ENCODE data around the gene BMAL1.
"Not testable (repeated sequence)": the region's sequence is repeated elsewhere in the genome, so short reads cannot be mapped to it uniquely, and the experiment has no call there.

The BMAL1 gene

GRCh38 chr11:13382751-13383150 lies 105.2 kb downstream of the BMAL1 start:
- no peak for DNase-seq (ENCODE audit: low spot score)

GRCh38 chr11:13384908-13385640 lies 107.5 kb downstream of the BMAL1 start:
- peak; percentile 20 for DNase-seq (ENCODE audit: low spot score)

- no peak for DNase-seq (ENCODE audit: low spot score)
These were observed 109.0 kb downstream of the BMAL1 start for GRCh38 chr11:13386567-13386966.

- no peak for DNase-seq (ENCODE audit: low spot score)
These were observed 111.2 kb downstream of the BMAL1 start for GRCh38 chr11:13388741-13389140.

- DNase-seq (ENCODE audit: low spot score), result no peak
These were observed 113.6 kb downstream of the BMAL1 start for GRCh38 chr11:13391217-13391616.

- DNase-seq (ENCODE audit: low spot score), result not testable (repeated sequence)
These were observed 120.7 kb downstream of the BMAL1 start for GRCh38 chr11:13398335-13398734.

GRCh38 chr11:13405220-13405619 lies 127.6 kb downstream of the BMAL1 start:
- DNase-seq (ENCODE audit: low spot score), result no peak

- DNase-seq (ENCODE audit: low spot score), result no peak
These were observed 137.6 kb downstream of the BMAL1 start for GRCh38 chr11:13415201-13415600.

GRCh38 chr11:13421561-13421960 lies 144.0 kb downstream of the BMAL1 start:
- DNase-seq (ENCODE audit: low spot score), result no peak

GRCh38 chr11:13423372-13423771 lies 145.8 kb downstream of the BMAL1 start:
- no peak for DNase-seq (ENCODE audit: low spot score)

- DNase-seq (ENCODE audit: low spot score), result no peak
These were observed 149.8 kb downstream of the BMAL1 start for GRCh38 chr11:13427440-13427839.

- no peak for DNase-seq (ENCODE audit: low spot score)
These were observed 151.7 kb downstream of the BMAL1 start for GRCh38 chr11:13429288-13429687.

GRCh38 chr11:13429836-13430235 lies 152.2 kb downstream of the BMAL1 start:
- DNase-seq (ENCODE audit: low spot score), result no peak

- DNase-seq (ENCODE audit: low spot score), result no peak
These were observed 155.8 kb downstream of the BMAL1 start for GRCh38 chr11:13433437-13433836.

- no peak for DNase-seq (ENCODE audit: low spot score)
These were observed 156.9 kb downstream of the BMAL1 start for GRCh38 chr11:13434247-13435205.

- DNase-seq (ENCODE audit: low spot score), result not testable (repeated sequence)
These were observed 159.2 kb downstream of the BMAL1 start for GRCh38 chr11:13436836-13437235.
